Neural progenitor cell (in vitro differentiated cells): ENCODE data around the gene C1orf87.

Experiments
- EZH2 ChIP-seq: fragments of 200-600 bp; sonication (generic); IDR thresholded peaks from 2 replicates; pipeline ENCODE4 v1.6.1; 2017; ENCODE audit warnings: antibody characterized with exemption, mild to moderate bottlenecking, moderate library complexity
- EZH2phosphoT487 ChIP-seq: fragments of 200-600 bp; sonication (generic); IDR thresholded peaks from 2 replicates; pipeline ENCODE4 v1.6.1; 2017; ENCODE audit warnings: antibody characterized with exemption
- TF ChIP-seq, protein P1 (sequence below): fragments of 200-600 bp; sonication (generic); IDR thresholded peaks from 2 replicates; pipeline ENCODE4 v1.5.1; 2017; ENCODE audit warnings: antibody characterized with exemption, mild to moderate bottlenecking

DNA sequence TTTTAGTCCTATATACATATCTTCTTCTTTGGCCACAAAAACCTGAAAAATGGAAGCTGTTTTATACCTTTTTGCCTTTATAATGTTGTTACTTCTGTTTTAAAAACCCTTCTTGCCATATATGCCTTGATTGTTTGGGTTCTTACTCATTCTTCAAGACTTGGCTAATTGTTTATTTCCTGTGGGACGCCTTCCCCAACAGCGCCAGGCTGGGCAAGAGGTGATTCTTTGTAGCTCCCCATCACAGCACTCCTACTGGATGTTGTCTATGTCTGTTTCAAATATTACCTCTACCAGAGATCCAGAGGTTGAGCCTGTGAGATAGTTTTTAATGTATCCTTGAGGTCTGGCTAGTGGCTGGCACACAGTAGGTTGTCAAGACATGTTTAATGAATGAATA, 73.8 kb downstream of the C1orf87 start:
- TF ChIP-seq, protein P1, sequence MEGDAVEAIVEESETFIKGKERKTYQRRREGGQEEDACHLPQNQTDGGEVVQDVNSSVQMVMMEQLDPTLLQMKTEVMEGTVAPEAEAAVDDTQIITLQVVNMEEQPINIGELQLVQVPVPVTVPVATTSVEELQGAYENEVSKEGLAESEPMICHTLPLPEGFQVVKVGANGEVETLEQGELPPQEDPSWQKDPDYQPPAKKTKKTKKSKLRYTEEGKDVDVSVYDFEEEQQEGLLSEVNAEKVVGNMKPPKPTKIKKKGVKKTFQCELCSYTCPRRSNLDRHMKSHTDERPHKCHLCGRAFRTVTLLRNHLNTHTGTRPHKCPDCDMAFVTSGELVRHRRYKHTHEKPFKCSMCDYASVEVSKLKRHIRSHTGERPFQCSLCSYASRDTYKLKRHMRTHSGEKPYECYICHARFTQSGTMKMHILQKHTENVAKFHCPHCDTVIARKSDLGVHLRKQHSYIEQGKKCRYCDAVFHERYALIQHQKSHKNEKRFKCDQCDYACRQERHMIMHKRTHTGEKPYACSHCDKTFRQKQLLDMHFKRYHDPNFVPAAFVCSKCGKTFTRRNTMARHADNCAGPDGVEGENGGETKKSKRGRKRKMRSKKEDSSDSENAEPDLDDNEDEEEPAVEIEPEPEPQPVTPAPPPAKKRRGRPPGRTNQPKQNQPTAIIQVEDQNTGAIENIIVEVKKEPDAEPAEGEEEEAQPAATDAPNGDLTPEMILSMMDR: no peak
- TF ChIP-seq EZH2: no peak
- TF ChIP-seq EZH2phosphoT487: no peak
